Measurements from ENCODE around the gene PGD.
"Not testable (repeated sequence)": the region's sequence is repeated elsewhere in the genome, so short reads cannot be mapped to it uniquely, and the experiment has no call there.

Gene PGD

DNA sequence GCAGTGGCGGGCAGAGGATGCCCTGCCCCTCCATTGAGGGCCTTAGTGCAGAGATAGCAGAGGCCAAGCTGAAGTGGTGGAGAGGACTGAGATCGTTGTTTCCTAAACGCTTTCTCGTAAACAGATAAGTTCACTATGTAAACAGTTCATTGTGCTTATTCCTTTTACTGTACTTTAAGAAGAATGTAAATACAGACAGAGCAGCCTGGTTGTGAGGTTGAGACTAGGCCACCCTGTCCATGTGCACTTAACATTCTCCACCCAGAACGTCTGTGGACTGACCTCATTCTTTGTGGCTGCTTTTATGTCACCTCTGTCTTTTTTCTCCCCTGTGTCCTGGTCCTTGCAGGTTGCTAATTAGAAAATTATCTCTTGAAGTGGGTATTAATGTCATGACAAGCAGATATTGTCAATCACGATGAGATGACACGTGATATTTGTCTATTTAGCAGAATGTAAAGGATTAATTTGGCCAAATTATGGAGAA is 39.9 kb downstream of the PGD start:
- H3K27me3 Mint-ChIP-seq, result no peaks in the 10 kb centered on the region
- H3K4me1 Mint-ChIP-seq (ENCODE audit: low read depth), result no peaks in the 10 kb centered on the region
- H3K27ac Mint-ChIP-seq, result no peak overlapping the region
- H3K36me3 Mint-ChIP-seq, result no peaks in the 10 kb centered on the region
- no peaks in the 10 kb centered on the region for H3K9me3 Mint-ChIP-seq (ENCODE audit: low read depth)
- no peak overlapping the region for H3K4me3 Mint-ChIP-seq

DNA sequence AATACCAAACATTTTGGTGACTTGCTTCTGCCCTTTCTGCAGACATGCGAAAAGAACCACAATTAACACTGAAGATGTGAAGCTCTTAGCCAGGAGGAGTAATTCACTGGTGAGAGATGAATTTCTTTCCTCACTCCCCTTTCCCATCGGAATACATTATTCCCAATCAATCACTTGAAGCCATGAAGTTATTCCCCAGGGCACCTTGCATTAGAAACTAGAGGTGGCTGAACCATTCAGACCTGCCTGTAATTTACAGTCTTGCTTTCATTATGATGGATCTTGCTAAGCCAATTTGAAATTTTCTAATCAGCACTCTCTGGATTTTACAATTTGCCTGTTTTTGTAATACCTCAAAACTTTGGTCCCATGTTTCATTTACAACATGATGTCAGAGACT is 41.4 kb downstream of the PGD start:
- Mint-ChIP-seq H3K27ac (no peak overlapping the region), H3K9me3 (ENCODE audit: low read depth) (no peaks in the 10 kb centered on the region), H3K27me3 (no peaks in the 10 kb centered on the region), H3K4me3 (no peak overlapping the region), H3K36me3 (no peaks in the 10 kb centered on the region), H3K4me1 (ENCODE audit: low read depth) (no peaks in the 10 kb centered on the region)

DNA sequence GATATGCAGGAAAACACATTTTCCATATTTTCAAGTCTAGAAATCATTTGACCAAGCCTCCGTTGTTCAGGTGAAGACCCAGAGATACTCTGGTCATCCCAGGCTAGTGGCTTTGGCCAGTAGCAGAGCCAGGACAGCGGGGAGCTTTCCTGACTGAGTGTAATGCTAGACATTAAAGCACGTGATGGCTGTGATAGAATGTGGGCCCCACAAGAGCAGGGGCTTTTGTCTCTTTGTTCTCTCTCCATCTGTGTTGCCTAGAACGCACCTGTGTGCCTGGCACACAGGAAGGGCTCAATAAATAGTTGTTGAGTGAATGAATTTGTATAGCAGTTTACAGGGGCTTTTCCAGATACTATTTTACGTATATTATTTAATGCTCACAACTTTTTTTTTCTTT is 41.9 kb downstream of the PGD start:
- no peak overlapping the region for H3K27ac Mint-ChIP-seq
- H3K36me3 Mint-ChIP-seq, result no peaks in the 10 kb centered on the region
- no peaks in the 10 kb centered on the region for H3K4me1 Mint-ChIP-seq (ENCODE audit: low read depth)
- no peaks in the 10 kb centered on the region for H3K9me3 Mint-ChIP-seq (ENCODE audit: low read depth)
- no peaks in the 10 kb centered on the region for H3K27me3 Mint-ChIP-seq
- H3K4me3 Mint-ChIP-seq, result no peak overlapping the region

DNA sequence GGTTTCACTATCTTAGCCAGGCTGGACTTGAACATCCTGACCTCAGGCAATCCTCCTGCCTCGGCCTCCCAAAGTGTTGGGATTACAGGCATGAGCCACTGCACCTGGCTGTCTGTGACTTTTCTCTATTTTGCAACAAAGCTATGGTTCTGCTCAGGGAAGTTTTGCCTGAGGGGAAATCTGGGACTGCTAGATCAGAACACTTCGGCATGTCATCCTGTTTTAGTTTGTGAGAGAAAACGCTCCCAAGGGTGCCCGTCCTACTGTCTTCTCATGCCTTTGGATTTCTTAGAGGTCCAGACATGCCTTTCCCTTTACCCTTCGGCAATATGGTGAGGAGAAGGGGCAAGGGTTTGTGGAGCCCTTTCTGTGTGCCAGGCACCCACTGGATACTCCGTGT is 45.4 kb downstream of the PGD start:
- H3K36me3 Mint-ChIP-seq, result no peaks in the 10 kb centered on the region
- H3K9me3 Mint-ChIP-seq (ENCODE audit: low read depth), result no peaks in the 10 kb centered on the region
- H3K4me1 Mint-ChIP-seq (ENCODE audit: low read depth), result no peaks in the 10 kb centered on the region
- no peaks in the 10 kb centered on the region for H3K27me3 Mint-ChIP-seq
- no peak overlapping the region for H3K27ac Mint-ChIP-seq
- H3K4me3 Mint-ChIP-seq, result no peak overlapping the region

DNA sequence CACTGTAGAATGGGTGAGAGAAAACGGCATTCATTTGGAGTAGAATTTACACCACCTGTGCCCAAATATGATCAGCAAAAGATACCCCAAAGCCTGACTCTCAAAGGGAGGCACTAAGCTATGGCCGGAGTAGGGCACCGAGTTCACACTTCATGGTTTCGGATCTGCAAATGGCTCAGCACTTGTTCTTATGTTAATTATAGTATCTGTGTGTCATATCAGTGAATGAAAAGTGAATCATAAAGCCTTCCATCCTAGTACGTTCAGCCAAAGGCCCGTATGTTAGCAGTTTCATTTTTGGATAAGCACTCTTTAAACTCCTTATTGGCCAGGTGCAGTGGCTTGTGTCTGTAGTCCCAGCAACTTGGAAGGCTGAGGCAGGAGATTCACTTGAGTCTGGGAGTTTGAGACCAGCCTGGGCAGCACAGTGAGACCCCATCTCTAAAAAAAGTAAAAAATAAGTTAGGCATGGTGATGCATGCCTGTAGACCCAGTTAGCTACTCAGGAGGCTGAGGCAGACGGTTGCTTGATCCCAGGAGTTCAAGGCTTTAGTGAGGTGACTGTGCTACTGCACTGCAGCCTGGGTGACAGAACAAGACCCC is 46.0 kb downstream of the PGD start:
- H3K27me3 Mint-ChIP-seq, result no peaks in the 10 kb centered on the region
- no peaks in the 10 kb centered on the region for H3K36me3 Mint-ChIP-seq
- H3K9me3 Mint-ChIP-seq (ENCODE audit: low read depth), result no peaks in the 10 kb centered on the region
- no peaks in the 10 kb centered on the region for H3K4me1 Mint-ChIP-seq (ENCODE audit: low read depth)
- H3K27ac Mint-ChIP-seq, result no peak overlapping the region
- H3K4me3 Mint-ChIP-seq, result no peak overlapping the region

DNA sequence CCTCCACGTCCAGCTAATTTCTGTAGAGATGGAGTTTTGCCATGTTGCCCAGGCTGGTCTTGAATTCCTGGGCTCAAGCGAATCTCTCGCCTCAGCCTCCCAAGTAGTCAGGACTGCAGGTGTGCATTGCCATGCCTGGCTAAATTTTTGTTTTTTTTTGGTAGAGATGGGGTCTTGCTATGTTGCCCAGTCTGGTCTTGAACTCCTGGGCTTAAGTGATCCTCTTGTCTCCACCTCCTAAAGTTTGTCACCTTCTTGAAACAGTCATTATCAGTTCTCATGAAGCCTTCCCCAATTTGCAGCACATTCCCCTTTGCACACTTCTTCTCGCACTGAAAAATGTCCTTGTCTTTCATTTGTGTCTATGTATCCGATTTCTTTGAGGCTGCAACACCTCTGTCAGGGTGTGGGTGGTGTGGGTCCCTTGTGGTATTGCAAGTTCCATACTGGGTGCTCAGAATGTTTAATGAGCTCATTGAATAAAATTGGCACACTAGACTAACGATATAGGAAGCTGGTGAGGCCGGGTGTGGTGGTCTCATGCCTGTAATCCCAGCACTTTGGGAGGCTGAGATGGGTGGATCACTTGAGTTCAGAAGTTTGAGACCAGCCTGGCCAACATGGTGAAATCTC is 48.0 kb downstream of the PGD start:
- H3K4me3 Mint-ChIP-seq, result no peak overlapping the region
- no peaks in the 10 kb centered on the region for H3K27me3 Mint-ChIP-seq
- no peaks in the 10 kb centered on the region for H3K4me1 Mint-ChIP-seq (ENCODE audit: low read depth)
- H3K27ac Mint-ChIP-seq, result no peak overlapping the region
- H3K36me3 Mint-ChIP-seq, result no peaks in the 10 kb centered on the region
- H3K9me3 Mint-ChIP-seq (ENCODE audit: low read depth), result no peaks in the 10 kb centered on the region

DNA sequence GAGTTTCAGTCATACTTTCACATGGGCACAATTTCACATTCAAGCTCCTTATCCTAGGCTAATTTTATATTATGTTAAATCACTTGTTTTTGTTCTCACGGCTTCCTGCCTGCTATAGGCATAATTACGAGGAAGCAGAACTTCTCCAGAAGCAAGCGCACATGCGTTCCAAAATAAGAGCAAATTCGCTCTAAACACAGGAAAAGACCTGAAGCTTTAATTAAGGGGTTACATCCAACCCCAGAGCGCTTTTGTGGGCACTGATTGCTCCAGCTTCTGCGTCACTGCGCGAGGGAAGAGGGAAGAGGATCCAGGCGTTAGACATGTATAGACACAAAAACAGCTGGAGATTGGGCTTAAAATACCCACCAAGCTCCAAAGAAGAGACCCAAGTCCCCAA is 50.9 kb downstream of the PGD start, which contains the start of gene CORT:
CORT (plus strand) TSS at position 281 of the 400 bp plus-strand sequence. CDS start 193 bp downstream, outside the sequence.
- Mint-ChIP-seq H3K27me3 (no peaks in the 10 kb centered on the region), H3K27ac (no peak within 1 kb of the TSS), H3K36me3 (no peaks in the 10 kb centered on the region), H3K9me3 (ENCODE audit: low read depth) (no peaks in the 10 kb centered on the region), H3K4me1 (ENCODE audit: low read depth) (no peaks in the 10 kb centered on the region), H3K4me3 (no peak within 1 kb of the TSS)

DNA sequence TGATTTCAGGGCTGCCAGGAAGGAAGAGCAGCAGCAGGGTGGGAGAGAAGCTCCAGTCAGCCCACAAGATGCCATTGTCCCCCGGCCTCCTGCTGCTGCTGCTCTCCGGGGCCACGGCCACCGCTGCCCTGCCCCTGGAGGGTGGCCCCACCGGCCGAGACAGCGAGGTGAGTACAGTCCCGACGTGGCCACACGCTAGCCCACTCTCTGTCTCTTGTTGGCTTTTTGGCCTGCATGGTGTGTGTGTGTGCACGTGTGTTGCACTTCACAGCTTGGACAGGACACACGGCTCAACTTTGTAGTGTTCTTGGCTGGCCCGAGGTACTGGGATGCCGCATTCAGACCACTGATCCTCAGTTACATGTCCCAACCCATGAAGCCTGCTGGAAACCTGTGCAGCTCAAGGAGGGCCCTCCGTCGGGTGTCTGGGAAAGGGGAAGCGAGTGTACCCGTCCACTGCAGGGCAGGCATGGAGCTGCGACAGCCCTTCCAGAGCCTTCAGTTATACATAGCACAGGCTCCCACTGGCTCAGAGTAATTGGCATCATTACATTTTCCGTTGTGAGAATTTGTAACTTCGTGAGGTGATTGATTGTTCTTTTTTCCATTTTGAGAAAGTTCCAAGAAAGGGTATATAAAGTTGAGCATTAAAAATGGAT is 51.4 kb downstream of the PGD start:
- no peak overlapping the region for H3K4me3 Mint-ChIP-seq
- H3K27ac Mint-ChIP-seq, result no peak overlapping the region
- no peaks in the 10 kb centered on the region for H3K27me3 Mint-ChIP-seq
- H3K36me3 Mint-ChIP-seq, result no peaks in the 10 kb centered on the region
- no peaks in the 10 kb centered on the region for H3K4me1 Mint-ChIP-seq (ENCODE audit: low read depth)
- no peaks in the 10 kb centered on the region for H3K9me3 Mint-ChIP-seq (ENCODE audit: low read depth)

DNA sequence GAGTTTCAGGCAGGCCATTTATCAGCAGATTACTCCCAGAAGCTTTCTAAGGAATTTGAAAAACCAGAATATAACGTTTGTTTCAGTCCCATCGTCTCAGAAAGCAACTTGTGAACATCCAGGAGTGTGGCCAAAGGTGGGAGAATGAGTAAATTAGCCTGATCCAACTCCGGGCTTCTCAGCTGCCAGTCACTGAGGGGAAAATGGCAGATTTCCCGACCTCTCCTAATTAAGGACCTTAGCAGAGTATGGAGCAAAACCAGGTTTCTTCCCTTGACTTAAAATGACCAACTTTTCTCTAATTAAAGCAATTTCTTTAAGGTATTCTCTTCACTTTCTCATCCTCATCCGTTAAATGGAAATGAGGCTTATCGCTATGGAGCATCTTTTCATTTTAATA is 52.0 kb downstream of the PGD start:
- Mint-ChIP-seq H3K4me1 (ENCODE audit: low read depth) (no peaks in the 10 kb centered on the region), H3K27me3 (no peaks in the 10 kb centered on the region), H3K27ac (no peak overlapping the region), H3K4me3 (no peak overlapping the region), H3K36me3 (no peaks in the 10 kb centered on the region), H3K9me3 (ENCODE audit: low read depth) (no peaks in the 10 kb centered on the region)

DNA sequence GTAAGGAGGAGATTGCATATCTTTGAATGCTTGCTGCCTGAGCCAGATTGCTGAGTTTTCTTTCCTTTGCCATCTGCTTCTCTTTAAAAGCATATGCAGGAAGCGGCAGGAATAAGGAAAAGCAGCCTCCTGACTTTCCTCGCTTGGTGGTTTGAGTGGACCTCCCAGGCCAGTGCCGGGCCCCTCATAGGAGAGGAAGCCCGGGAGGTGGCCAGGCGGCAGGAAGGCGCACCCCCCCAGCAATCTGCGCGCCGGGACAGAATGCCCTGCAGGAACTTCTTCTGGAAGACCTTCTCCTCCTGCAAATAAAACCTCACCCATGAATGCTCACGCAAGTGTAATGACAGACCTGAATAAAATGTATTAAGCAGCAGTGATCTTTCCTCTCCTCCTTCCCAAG is 52.4 kb downstream of the PGD start:
- Mint-ChIP-seq H3K9me3 (ENCODE audit: low read depth) (no peaks in the 10 kb centered on the region), H3K27ac (no peak overlapping the region), H3K4me3 (no peak overlapping the region), H3K4me1 (ENCODE audit: low read depth) (no peaks in the 10 kb centered on the region), H3K36me3 (peaks cover 2% of the 10 kb centered on the region), H3K27me3 (no peaks in the 10 kb centered on the region)

DNA sequence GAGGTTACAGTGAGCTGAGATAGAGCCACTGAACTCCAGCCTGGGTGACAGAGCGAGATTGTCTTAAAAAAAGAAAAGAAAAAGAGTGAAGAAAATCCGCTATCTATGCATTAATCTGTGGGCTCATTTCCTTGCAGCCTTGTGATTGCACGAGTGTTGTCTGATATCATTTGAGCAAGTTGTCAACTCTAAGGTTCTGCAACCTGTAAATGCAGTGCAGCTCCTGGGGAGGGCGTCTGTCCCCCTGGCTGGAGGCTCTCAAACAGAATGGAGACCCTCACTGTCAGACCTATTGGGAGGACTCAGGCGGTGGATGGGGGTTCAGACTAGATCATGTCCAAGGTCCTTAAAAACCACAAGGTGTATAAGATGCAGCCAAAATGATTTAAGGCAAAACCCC is 57.2 kb downstream of the PGD start:
- H3K9me3 Mint-ChIP-seq (ENCODE audit: low read depth), result no peaks in the 10 kb centered on the region
- H3K36me3 Mint-ChIP-seq, result peaks cover 2% of the 10 kb centered on the region
- peaks cover 5% of the 10 kb centered on the region for H3K4me1 Mint-ChIP-seq (ENCODE audit: low read depth)
- no peak overlapping the region for H3K27ac Mint-ChIP-seq
- H3K27me3 Mint-ChIP-seq, result no peaks in the 10 kb centered on the region
- no peak overlapping the region for H3K4me3 Mint-ChIP-seq

DNA sequence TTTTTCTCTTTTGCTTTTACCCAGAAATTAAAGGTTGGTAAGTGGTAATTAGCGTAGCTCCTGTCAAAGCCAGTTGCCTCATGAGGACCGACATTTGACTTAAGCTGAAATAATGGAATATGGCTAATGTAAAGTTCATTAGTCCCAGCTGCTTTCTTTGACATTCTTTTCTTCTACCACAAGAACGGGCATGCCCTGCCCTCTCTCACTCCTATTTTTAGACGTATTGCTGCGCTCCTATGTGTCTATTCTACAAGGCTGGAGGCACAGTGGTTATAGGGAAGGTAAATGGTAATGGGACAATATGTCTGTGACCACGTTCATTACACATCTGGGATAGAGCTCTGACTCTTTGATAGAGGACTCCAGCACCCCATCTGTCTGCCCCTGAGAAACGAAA is 57.8 kb downstream of the PGD start:
- H3K9me3 Mint-ChIP-seq (ENCODE audit: low read depth), result no peaks in the 10 kb centered on the region
- no peak overlapping the region for H3K27ac Mint-ChIP-seq
- peaks cover 2% of the 10 kb centered on the region for H3K36me3 Mint-ChIP-seq
- no peak overlapping the region for H3K4me3 Mint-ChIP-seq
- H3K4me1 Mint-ChIP-seq (ENCODE audit: low read depth), result peaks cover 5% of the 10 kb centered on the region
- no peaks in the 10 kb centered on the region for H3K27me3 Mint-ChIP-seq

DNA sequence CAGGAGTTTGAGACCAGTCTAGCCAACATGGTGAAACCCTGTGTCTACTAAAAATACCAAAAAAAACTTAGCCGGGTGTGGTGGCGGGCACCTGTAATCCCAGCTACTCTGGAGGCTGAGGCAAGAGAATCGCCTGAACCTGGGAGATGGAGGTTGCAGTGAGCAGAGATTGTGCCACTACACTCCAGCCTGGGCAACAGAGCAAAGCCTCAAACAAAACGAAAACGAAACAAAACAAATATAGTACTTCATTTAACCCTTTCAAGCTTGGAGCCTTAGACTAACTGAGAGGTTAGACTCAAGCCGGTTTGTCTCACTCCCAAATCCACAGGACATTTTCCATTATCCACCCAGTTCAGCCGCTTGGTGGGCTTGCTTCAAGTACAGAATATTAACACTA is 58.6 kb downstream of the PGD start:
- H3K36me3 Mint-ChIP-seq; H3K27ac Mint-ChIP-seq; H3K4me1 Mint-ChIP-seq (ENCODE audit: low read depth); H3K4me3 Mint-ChIP-seq; H3K27me3 Mint-ChIP-seq; H3K9me3 Mint-ChIP-seq (ENCODE audit: low read depth): not testable (repeated sequence)

DNA sequence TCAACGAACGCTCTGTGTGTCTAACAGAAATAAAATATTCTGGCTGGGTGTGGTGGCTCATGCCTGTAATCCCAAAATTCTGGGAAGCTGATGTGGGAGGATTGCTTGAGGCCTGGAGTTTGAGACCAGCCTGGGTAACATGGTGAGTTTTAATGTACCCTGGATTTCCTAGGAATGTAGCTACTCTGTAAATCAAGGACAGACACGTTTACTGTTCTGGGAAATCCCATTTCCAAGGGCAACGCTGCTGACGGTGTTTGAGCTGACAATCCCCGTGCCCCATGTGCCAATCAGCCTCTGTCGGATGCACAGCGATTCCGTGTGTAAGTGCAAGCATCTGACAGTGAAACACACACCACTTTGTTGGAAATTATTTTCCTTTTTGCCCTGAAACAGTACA is 59.0 kb downstream of the PGD start:
- Mint-ChIP-seq H3K27me3 (no peaks in the 10 kb centered on the region), H3K4me3 (no peak overlapping the region), H3K4me1 (ENCODE audit: low read depth) (peaks cover 5% of the 10 kb centered on the region), H3K9me3 (ENCODE audit: low read depth) (no peaks in the 10 kb centered on the region), H3K27ac (no peak overlapping the region), H3K36me3 (peaks cover 2% of the 10 kb centered on the region)

DNA sequence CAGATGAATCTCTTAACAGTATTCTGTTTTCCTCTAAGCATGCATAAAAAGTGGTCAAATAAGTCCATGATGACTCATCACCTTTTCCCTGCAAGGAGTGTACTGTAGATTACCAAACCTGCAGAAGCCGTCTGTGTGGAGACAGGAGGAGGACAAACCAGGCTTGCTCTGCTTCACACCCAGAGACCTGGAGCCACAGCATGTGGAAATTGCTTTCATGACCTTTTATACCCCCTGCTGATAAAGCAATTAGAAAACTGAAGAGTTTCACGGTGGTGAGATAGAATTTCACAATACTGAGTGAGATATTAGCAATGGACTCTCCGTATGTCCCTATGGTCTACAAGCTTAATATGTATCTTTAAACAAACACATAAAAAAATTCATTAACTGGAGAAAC is 60.3 kb downstream of the PGD start:
- Mint-ChIP-seq H3K4me1 (ENCODE audit: low read depth) (peaks cover 5% of the 10 kb centered on the region), H3K4me3 (no peak overlapping the region), H3K9me3 (ENCODE audit: low read depth) (no peaks in the 10 kb centered on the region), H3K27ac (no peak overlapping the region), H3K27me3 (no peaks in the 10 kb centered on the region), H3K36me3 (peaks cover 2% of the 10 kb centered on the region)

DNA sequence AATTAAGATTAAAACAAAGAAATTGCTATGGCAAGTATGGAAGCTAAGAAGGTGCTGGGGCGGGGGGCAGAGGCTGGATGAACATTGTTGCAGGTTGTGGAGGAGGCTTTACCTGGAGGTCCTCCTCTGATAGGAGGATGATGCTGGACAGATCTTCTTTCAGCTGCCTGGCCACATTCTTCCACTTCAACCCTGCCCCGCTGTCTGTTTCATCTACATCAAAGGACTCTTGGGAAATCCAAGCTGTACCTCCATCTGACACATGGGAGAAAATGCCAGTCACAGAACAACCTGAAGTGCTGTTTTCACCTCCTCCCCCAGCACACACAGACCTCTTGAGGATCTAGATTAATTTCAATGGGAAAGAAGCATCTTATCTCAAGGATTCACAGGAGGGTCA is 68.2 kb downstream of the PGD start:
- no peak overlapping the region for H3K4me3 Mint-ChIP-seq
- peaks cover 4% of the 10 kb centered on the region for H3K36me3 Mint-ChIP-seq
- H3K27me3 Mint-ChIP-seq, result no peaks in the 10 kb centered on the region
- no peaks in the 10 kb centered on the region for H3K9me3 Mint-ChIP-seq (ENCODE audit: low read depth)
- H3K4me1 Mint-ChIP-seq (ENCODE audit: low read depth), result peaks cover 8% of the 10 kb centered on the region
- no peak overlapping the region for H3K27ac Mint-ChIP-seq
